Activated T-cell treated with anti-CD3 and anti-CD28 coated beads, Interleukin-2, amount 50 U/mL, for 72 hours (primary cell): ENCODE results near the gene GATAD2B. TPM values are rescaled to one million over a fixed set of nuclear protein-coding genes. Genes with fewer than 3 reads are reported as not detected.

Source experiments
- ATAC-seq, 2 donors: fragments of 150-1000 bp; cut with Tn5 transposase; replicated peaks in 1 of 2; 2 replicates each; pipeline ENCODE4 v1.10.0; 2021; ENCODE audit warnings: moderate library complexity in 2 of 2, mild to moderate bottlenecking in 1 of 2
- DNase-seq, 2 donors: peaks; one replicate each; pipeline ENCODE4 v3.0.0; 2021 to 2022; ENCODE audit warnings: mixed read lengths in 1 of 2
- H3K27ac Mint-ChIP-seq: one replicate; pipeline ENCODE4 v1.8.0; 2022; ENCODE audit warnings: mild to moderate bottlenecking, moderate library complexity, mixed read lengths
- H3K27me3 Mint-ChIP-seq: one replicate; pipeline ENCODE4 v1.8.0; 2022; ENCODE audit warnings: low read depth, mixed read lengths
- H3K36me3 Mint-ChIP-seq, 2 donors: one replicate each; pipeline ENCODE4 v1.8.0; 2022; ENCODE audit warnings: mixed read lengths in 2 of 2, mild to moderate bottlenecking in 1 of 2; ENCODE audit not compliant: insufficient read depth in 2 of 2
- H3K4me1 Mint-ChIP-seq: one replicate; pipeline ENCODE4 v1.8.0; 2022; ENCODE audit warnings: low read depth, mixed read lengths
- H3K4me3 Mint-ChIP-seq, 2 donors: one replicate each; pipeline ENCODE4 v1.8.0; 2022; ENCODE audit warnings: mild to moderate bottlenecking in 2 of 2, mixed read lengths in 2 of 2, moderate library complexity in 2 of 2
- H3K9me3 Mint-ChIP-seq, 2 donors: one replicate each; pipeline ENCODE4 v1.8.0; 2022; ENCODE audit warnings: mixed read lengths in 2 of 2
- total RNA-seq, 2 donors: library from RNA; stranded (reverse); gene quantifications; one replicate each; pipeline ENCODE4 v1.2.3, GENCODE V29; 2022

GATAD2B gene
- total RNA-seq, 2 donors from 2014 or later = 87.4 to 106 TPM

DNA sequence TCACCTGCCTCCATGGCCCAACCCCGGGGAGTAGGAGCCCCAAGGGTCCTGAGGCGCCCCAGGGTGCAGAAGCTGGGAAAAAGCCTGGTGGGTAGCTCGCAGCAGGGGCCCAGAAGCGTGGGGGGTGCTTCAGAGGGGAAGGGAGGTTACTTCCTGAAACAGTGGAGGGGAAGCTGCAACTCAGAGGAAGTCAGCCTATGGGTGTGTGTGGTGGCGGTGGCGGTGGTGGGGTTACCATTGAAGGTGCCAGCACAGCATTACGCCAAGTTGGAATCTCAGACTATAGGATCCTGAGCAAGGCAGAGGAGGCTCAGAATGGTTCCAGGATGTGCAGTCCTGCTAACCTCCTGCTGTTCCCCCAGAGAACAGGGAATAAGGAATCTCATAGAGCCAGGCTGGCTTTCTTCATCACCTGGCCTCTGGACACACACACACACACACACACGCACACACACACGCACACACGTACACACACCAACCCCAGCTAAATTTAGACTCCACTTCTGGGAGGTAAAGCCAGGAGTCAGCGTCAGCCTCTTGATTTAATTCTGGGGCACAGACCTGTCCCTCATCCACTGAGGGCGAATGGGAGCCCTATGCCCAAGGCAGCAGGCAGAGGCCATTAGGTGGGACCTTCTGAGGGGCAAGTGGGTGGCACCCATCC, 22.5 kb upstream of the GATAD2B start:
- H3K27me3 Mint-ChIP-seq = no peaks in the 10 kb centered on the region
- peak; percentile 80 to 82 for DNase-seq
- no peaks in the 10 kb centered on the region for H3K9me3 Mint-ChIP-seq
- peaks cover 14 to 15% of the 10 kb centered on the region in 2 donors for H3K36me3 Mint-ChIP-seq
- H3K4me1 Mint-ChIP-seq = peaks cover 32% of the 10 kb centered on the region
- peak overlapping the region; percentile 90 for H3K27ac Mint-ChIP-seq
- H3K4me3 Mint-ChIP-seq = peak overlapping the region; percentile 88 to 90
- peak; percentile 63 to 69 for ATAC-seq

DNA sequence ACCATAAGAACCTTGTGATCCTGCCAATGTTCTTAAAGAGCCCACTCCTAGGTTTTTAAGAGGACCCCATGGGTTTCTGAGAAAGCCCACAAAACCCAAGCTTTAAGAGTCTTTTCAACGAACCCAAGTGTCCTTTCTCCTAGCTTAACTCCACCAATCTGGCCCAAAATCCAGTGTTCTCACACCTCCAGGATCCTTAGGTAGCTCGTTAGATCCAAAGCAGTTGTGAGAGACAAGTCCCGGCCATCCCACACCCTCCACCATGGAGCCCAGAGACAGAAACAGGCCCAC, 22.0 kb upstream of the GATAD2B start:
- ATAC-seq = no peak
- Mint-ChIP-seq H3K4me1 (peaks cover 32% of the 10 kb centered on the region), H3K4me3 (peak overlapping the region; percentile 88 to 90), H3K27ac (peak overlapping the region; percentile 90), H3K36me3 (peaks cover 10 to 13% of the 10 kb centered on the region in 2 donors), H3K27me3 (no peaks in the 10 kb centered on the region), H3K9me3 (no peaks in the 10 kb centered on the region)
- no peak for DNase-seq

DNA sequence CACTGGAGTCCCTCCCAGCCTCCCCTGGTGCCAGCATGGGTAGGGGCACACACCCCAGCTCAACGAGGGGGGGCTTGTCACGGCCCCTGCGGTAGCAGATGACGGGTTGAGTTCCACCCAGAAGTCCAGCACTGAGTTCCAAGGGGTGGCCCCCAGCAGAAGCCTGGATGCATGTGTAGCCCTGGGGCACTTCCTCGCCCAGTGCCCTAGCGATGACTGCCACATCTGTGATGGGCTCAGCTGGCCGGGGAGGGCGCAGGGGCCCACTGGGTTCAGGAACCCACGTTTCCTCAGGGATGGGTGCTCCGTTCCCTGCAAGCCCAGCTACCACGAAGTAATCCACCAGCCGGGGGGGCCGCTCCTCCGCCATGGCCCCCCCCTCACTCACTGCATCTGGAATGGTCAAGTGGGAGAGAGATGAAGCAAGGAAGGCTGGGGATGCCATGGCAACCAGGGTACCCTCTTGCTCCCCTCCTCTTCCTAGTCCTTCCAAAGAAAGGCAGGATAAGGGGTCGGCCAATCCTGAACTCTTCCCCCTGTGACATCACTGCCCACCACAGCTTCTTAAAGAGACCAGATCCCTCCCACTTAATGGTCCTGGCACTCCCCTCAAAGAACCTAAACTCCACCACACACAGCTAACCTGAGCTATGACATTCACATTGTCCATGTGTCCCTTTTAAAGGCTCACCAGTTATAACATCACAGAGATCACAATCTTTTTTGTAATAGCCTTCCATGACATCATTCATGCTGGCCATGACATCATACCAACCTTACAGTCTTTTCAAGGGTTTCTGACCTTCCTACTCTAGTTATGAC, 21.4 kb upstream of the GATAD2B start:
- DNase-seq (no peak), ATAC-seq (no peak)
- Mint-ChIP-seq H3K27me3 (no peaks in the 10 kb centered on the region), H3K36me3 (peaks cover 11 to 13% of the 10 kb centered on the region in 2 donors), H3K4me1 (peaks cover 32% of the 10 kb centered on the region), H3K4me3 (peak overlapping the region; percentile 88 to 90), H3K9me3 (no peaks in the 10 kb centered on the region), H3K27ac (peak overlapping the region; percentile 90)

DNA sequence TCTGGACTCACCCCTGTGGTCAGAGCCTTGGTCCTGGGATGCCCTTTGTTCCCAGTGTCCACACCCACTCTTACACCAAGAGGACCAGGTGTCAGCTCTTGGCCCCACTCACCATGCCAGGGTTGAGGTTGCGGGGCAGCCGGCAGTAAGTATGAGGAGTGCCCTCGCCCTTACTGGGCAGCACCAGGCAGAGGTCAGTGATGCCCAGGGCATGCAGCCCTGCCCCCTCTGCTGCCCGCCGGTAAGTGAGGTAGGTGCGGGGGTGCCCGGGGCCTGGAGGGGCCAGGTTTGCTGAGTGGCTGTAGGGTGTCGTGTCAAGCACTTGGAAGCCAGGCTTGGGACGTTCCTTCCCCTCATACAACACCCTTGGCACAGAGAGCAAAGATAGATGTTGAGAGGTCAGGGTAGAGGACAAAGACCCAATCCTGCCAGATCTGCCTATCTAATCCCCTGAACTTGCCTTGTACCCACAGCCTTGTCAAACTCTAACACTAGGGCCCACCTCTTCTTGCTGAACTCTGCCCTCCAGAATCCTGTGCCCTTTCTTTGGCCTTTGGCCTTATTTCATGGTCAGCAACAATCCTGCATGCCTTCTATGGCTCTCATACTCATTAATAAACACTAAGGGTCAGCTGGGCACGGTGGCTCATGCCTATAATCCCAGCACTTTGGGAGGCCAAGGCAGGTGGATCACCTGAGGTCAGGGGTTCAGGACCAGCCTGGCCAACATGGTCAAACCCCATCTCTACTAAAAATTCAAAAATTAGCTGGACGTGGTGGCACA, 20.2 kb upstream of the GATAD2B start:
- ATAC-seq = no peak
- H3K4me3 Mint-ChIP-seq = no peak overlapping the region
- H3K4me1 Mint-ChIP-seq = peaks cover 32% of the 10 kb centered on the region
- peak overlapping the region; percentile 47 for H3K27ac Mint-ChIP-seq
- H3K36me3 Mint-ChIP-seq = peaks cover 13 to 14% of the 10 kb centered on the region in 2 donors
- H3K9me3 Mint-ChIP-seq = no peaks in the 10 kb centered on the region
- H3K27me3 Mint-ChIP-seq = no peaks in the 10 kb centered on the region
- no peak for DNase-seq

DNA sequence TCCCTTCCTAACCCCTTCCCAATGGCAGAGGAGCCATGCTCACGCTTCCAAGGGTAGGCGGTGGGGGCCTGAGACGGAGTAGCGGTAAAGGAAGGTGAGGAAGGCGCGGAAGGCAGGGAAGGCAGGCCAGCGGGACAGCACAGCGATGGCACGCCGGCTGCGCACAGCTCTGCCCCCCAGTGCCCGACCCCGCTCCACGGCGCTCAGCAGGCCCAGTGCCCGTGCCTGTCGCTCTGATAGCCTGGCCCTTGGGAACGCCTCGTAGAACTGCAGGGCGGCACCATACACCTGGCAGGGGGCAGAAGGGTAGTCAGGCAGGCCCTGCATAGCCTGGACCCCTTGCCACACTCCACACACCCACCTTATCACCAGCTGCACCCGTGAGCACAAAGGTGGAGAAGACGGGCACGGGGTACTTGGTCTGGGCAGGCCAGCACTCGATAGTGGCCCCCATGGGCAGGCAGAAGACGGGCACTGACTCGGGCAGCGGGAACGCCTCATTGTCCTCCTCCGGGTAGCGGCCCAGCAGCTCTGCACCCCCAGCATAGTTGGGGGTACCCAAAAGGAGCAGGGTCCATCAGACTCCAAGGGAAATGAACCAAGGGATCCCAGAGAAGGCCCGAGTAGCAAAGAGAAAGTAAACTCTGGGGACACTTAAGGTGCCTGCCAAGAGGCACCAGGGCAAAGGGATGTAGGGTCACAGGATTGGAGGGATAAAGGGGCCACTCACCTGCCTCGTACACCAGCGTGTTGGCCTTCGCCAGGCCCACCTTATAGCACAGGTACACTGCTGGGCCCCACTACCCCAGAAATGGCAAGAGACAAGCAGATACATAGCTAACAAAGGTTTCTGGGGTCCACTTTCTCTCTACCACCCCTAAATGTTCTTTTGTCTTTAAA, 19.3 kb upstream of the GATAD2B start:
- DNase-seq (no peak), ATAC-seq (no peak)
- Mint-ChIP-seq H3K4me1 (peaks cover 31% of the 10 kb centered on the region), H3K27ac (peak overlapping the region; percentile 39), H3K9me3 (no peaks in the 10 kb centered on the region), H3K27me3 (no peaks in the 10 kb centered on the region), H3K4me3 (no peak overlapping the region), H3K36me3 (peaks cover 13 to 23% of the 10 kb centered on the region in 2 donors)

DNA sequence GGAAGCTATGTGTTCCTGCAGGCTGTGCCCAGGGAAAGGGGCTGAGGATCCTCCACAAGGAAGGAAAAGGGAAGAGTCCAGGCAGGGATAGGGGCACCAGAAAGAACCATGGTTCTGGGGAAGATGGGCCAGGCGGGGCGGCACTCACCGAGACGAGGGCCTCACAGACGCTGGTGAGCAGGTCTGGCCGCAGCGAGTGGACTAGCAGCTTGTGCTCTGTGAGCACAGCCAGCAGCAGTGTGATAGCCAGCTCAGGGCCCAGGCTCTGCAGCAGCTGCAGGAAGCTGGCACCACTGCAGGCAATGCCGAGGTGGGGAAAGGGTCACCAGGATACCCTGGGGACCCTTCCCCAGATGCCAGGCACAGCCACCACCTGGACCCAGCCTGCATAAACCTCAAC, 18.0 kb upstream of the GATAD2B start:
- Mint-ChIP-seq H3K27me3 (no peaks in the 10 kb centered on the region), H3K4me1 (peaks cover 26% of the 10 kb centered on the region), H3K27ac (no peak overlapping the region), H3K9me3 (no peaks in the 10 kb centered on the region), H3K4me3 (no peak overlapping the region), H3K36me3 (peaks cover 13 to 30% of the 10 kb centered on the region in 2 donors)
- no peak for DNase-seq
- no peak for ATAC-seq

DNA sequence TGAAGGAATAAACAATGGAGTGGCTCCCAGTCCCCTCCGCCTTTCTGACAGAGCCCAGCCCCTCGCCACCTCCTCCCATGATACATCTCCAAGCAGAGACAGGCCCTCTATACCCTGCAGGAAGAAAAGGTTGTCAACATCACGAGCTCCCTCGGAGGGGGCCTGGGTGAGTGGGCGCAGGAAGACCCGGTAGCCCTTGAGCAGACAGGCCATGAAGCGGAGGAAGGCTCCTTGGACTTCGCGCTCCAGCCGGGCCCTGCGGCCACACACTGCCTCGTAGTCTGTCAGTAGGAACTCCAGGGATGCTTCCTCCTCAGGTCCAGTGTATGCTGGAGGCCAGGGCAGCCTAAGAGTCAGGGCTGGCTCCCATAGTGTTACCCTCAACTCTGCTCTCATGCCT, 16.7 kb upstream of the GATAD2B start:
- no peak overlapping the region for H3K27ac Mint-ChIP-seq
- DNase-seq (no peak), ATAC-seq (no peak)
- H3K27me3 Mint-ChIP-seq = no peaks in the 10 kb centered on the region
- H3K4me1 Mint-ChIP-seq = peaks cover 19% of the 10 kb centered on the region
- no peak overlapping the region for H3K4me3 Mint-ChIP-seq
- H3K9me3 Mint-ChIP-seq = no peaks in the 10 kb centered on the region
- H3K36me3 Mint-ChIP-seq = peaks cover 8 to 33% of the 10 kb centered on the region in 2 donors

DNA sequence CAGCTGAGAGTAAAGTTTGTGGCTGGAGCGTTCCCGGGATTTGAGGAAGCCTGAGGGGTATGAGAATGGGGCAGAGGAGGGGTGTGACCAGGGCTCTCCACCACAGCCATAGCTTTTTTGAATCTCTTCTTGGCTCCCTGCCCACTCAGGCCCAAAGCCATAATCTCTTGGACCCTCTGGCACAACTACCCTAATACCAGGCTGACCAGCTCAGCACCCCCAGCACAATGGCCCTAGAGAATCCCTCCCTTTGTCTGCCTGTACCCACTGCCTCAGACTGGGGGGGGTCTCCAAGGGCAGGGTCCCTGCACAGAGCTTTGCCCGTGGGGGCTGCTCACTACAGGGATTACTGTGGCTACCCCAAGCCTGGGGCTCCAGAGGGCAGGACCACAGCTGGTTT, 16.2 kb upstream of the GATAD2B start:
- Mint-ChIP-seq H3K27me3 (no peaks in the 10 kb centered on the region), H3K4me1 (peaks cover 14% of the 10 kb centered on the region), H3K4me3 (no peak overlapping the region), H3K36me3 (peaks cover 9 to 35% of the 10 kb centered on the region in 2 donors), H3K9me3 (no peaks in the 10 kb centered on the region), H3K27ac (no peak overlapping the region)
- no peak for ATAC-seq
- DNase-seq = no peak

DNA sequence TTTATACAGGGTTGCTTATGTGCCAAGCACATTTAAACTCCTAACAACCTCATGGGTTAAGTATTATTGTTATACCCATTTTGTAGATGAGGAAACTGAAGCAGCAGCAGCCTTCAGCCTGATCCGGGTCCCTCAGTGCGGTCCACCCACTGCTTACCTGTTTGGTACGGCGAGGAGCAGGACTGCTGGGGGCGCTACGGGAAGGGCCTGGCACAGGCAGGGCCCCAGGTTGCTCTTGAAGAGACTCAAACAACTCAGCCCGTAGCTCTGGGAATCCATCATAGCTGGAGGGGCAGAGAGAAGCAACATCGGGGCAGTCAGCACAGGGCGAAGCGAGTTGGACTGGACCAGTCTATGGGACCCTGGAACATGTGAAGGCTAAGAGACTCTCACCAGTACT, 14.6 kb upstream of the GATAD2B start:
- Mint-ChIP-seq H3K4me1 (peaks cover 5% of the 10 kb centered on the region), H3K36me3 (peaks cover 4 to 32% of the 10 kb centered on the region in 2 donors), H3K27ac (no peak overlapping the region), H3K9me3 (no peaks in the 10 kb centered on the region), H3K27me3 (no peaks in the 10 kb centered on the region), H3K4me3 (no peak overlapping the region)
- no peak for DNase-seq
- ATAC-seq = no peak

DNA sequence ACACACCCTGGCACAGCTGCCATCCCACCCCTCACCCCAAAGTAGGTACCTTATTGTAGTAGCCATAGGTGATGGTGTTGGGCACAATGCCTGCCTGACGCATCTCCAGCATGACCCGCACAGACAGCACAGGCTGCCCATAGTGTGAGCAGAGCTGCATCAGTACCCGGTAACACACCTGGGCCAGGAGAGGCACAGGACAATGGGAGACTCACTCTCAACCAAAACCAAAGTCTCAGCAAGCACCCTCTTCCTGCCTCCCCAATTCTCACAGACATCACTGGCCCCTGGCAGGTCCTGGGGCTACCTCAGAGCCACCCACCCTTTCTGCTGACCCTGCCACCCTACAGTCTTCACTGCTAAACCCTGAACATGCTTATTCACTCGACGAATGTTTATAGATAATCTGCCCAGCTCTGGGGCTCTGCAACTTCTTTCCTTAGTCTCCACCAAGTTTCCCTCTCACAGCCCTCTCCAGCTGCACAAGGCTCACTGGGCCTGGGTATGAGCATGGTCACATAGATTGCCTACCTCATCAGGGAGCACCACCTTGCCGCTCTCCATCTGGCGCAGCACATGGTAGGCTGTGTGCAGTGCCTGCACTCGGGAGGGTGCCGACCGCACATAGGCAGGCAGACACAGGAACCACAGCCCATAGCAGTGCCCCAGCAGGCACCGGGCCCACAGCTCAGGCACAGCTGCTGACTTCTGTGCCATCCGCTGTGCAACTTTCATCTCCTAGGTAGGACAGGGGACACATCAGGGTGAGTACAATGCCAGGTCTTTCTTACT, 13.4 kb upstream of the GATAD2B start:
- no peaks in the 10 kb centered on the region for H3K27me3 Mint-ChIP-seq
- H3K4me1 Mint-ChIP-seq = peaks cover 5% of the 10 kb centered on the region
- ATAC-seq = no peak
- no peak overlapping the region for H3K4me3 Mint-ChIP-seq
- DNase-seq = no peak
- no peak overlapping the region for H3K27ac Mint-ChIP-seq
- H3K36me3 Mint-ChIP-seq = peaks cover 4 to 30% of the 10 kb centered on the region in 2 donors
- no peaks in the 10 kb centered on the region for H3K9me3 Mint-ChIP-seq

DNA sequence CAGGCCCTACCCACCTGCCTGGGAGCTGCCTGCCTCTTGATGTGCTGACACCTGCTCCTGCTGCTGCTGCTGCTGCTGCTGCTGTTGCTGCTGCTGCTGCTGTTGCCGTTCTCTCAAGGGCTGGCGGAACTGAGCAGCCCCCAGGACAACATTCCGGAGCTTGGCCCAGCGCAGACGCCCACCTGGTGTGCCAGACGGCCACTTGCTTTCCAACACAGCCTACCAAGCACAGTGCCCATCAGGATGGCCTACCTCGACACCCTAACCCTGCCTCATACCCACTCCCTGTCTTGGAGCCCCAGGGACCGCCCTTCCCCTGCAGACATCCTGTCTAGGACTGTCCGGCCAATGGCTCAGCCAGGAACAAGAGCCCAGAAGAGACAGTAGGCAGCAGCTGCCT, 12.0 kb upstream of the GATAD2B start:
- H3K4me3 Mint-ChIP-seq = no peak overlapping the region
- ATAC-seq (no peak), DNase-seq (no peak)
- peaks cover 2 to 32% of the 10 kb centered on the region in 2 donors for H3K36me3 Mint-ChIP-seq
- H3K27ac Mint-ChIP-seq = no peak overlapping the region
- no peaks in the 10 kb centered on the region for H3K27me3 Mint-ChIP-seq
- H3K4me1 Mint-ChIP-seq = no peaks in the 10 kb centered on the region
- no peaks in the 10 kb centered on the region for H3K9me3 Mint-ChIP-seq

DNA sequence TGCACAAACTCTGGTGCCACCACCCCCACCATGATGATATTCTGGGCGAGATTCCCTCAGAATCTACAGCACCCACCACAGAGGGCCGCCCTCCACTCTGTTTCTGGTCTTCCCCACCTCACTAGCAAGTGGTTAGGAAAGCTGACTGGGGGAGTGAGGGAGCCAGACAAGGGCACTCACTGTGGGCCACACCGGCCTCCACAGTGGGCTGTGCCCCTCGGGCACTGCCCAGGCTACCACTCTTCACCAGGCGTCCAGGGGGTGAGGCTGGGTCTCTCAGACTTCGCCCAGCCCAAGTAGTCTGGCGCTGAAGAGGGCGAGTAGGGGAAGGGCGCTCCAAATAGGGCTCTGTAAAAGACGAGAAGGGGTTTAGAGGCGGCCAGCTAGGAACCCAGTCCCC, 11.2 kb upstream of the GATAD2B start:
- Mint-ChIP-seq H3K27me3 (no peaks in the 10 kb centered on the region), H3K36me3 (peaks cover 2 to 30% of the 10 kb centered on the region in 2 donors), H3K4me3 (no peak overlapping the region), H3K27ac (no peak overlapping the region), H3K9me3 (no peaks in the 10 kb centered on the region), H3K4me1 (peaks cover 5% of the 10 kb centered on the region)
- DNase-seq = no peak
- no peak for ATAC-seq
